CD4-positive, alpha-beta T cell (primary cell): Measurements from ENCODE around the gene ADAMTS18. TPM values are rescaled to one million over a fixed set of nuclear protein-coding genes. Genes with fewer than 3 reads are reported as not detected.

ENCODE experiments used
- ATAC-seq: fragments of 200-7000 bp; cut with Tn5 transposase; one replicate; pipeline ENCODE4 v1.10.0; 2022; ENCODE audit warnings: mild to moderate bottlenecking; ENCODE audit not compliant: poor library complexity
- CTCF ChIA-PET: fragments of 350-600 bp; sonication (Branson Sonifier 250); formaldehyde crosslinking; loops from one replicate; lab custom pipeline; 2021; ENCODE audit warnings: antibody characterized with exemption, inconsistent platforms; lab: Charles Lee
- POLR2A ChIA-PET: fragments of 350-600 bp; sonication (Branson Sonifier 250); formaldehyde crosslinking; loops from one replicate; lab custom pipeline; 2021; ENCODE audit warnings: antibody characterized with exemption, inconsistent platforms; lab: Charles Lee
- DNase-seq, 14 experiments: peaks; one replicate each; pipeline ENCODE4 v3.0.0-alpha.2; 2013 to 2020; ENCODE audit warnings: mixed read lengths in 2 of 14
- H3K27ac ChIP-seq, 2 donors: one replicate each; pipeline versions ENCODE4 v1.5.1 to v1.7.0; 2013; ENCODE audit warnings: low read length in 2 of 2, low read depth in 1 of 2, mild to moderate bottlenecking in 1 of 2
- H3K27me3 ChIP-seq, 2 experiments: 1 replicate in 1 of 2; 2 replicates in 1 of 2; pipeline versions ENCODE4 v1.6.1 to v1.7.0; 2013; ENCODE audit warnings: low read length in 2 of 2, control low read depth in 1 of 2, mild to moderate bottlenecking in 1 of 2, moderate library complexity in 1 of 2; ENCODE audit not compliant: insufficient read depth in 2 of 2, control insufficient read depth in 1 of 2
- H3K36me3 ChIP-seq: one replicate; pipeline ENCODE4 v1.6.1; 2013; ENCODE audit warnings: low read length, control low read depth; ENCODE audit not compliant: insufficient read depth
- H3K4me1 ChIP-seq: one replicate; pipeline ENCODE4 v1.6.1; 2013; ENCODE audit warnings: low read length, control low read depth; ENCODE audit not compliant: insufficient read depth
- H3K4me3 ChIP-seq: one replicate; pipeline ENCODE4 v1.5.1; 2013; ENCODE audit warnings: mild to moderate bottlenecking, low read length, moderate library complexity
- H3K9me3 ChIP-seq, 2 experiments: 1 replicate in 1 of 2; 2 replicates in 1 of 2; pipeline versions ENCODE4 v1.6.1 to v1.7.0; 2013; ENCODE audit warnings: low read length in 2 of 2, mild to moderate bottlenecking in 2 of 2, control low read depth in 1 of 2, moderate library complexity in 1 of 2; ENCODE audit not compliant: control insufficient read depth in 1 of 2, insufficient read depth in 1 of 2
- H3K27ac Mint-ChIP-seq: one replicate; pipeline ENCODE4 v1.8.0; 2020; ENCODE audit warnings: mixed read lengths
- H3K27me3 Mint-ChIP-seq: one replicate; pipeline ENCODE4 v1.8.0; 2021; ENCODE audit warnings: mixed read lengths
- H3K36me3 Mint-ChIP-seq: one replicate; pipeline ENCODE4 v1.8.0; 2021; ENCODE audit warnings: low read depth, mixed read lengths
- H3K4me1 Mint-ChIP-seq: one replicate; pipeline ENCODE4 v1.8.0; 2021; ENCODE audit warnings: low read depth, mixed read lengths
- H3K4me3 Mint-ChIP-seq: one replicate; pipeline ENCODE4 v1.8.0; 2020; ENCODE audit warnings: mild to moderate bottlenecking, mixed read lengths
- H3K9me3 Mint-ChIP-seq: one replicate; pipeline ENCODE4 v1.8.0; 2020; ENCODE audit warnings: mixed read lengths
- intact Hi-C, 2 experiments: fragments of 100-400 bp; cut with DNase I in 1 of 2; cut with micrococcal nuclease in 1 of 2; formaldehyde crosslinking; loops; one replicate each; pipeline versions ENCODE4 v1.15.1 to v1.9.0; 2023 to 2025; cut with DNase I, micrococcal nuclease
- total RNA-seq, 174 experiments: library from RNA in 2 of 174; stranded (reverse) in 2 of 174; gene quantifications; one replicate each; pipeline ENCODE4 v1.2.3 and lab custom pipeline; 2021 to 2026
- TF ChIP-seq, protein P1 (sequence below): fragments of 200-600 bp; IDR thresholded peaks from one replicate; pipeline ENCODE4 v1.8.0; 2022; ENCODE audit warnings: antibody characterized with exemption, mild to moderate bottlenecking

Gene ADAMTS18
- total RNA-seq, 2 experiments from 2014 or later, result not detected

DNA sequence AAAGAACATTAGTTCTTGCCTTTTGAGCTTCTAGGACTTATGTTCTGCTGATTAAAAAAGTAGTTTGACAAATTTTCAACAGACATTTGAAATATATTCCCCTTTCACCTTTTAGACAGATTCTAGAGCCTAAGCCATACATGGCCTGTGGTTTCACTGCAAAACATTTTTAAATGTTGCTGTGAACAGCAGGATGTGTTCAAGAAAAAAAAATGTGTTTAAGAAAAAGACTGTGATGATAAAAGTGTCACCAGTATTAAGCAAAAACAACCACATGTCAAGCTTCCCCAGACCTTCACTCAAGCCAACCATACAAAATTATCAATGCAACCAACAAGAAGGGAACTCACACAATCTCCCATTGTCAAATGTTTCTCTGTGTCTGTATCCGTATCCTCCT lies 132.2 kb downstream of the ADAMTS18 start:
- ChIA-PET POLR2A (no interaction called here), CTCF (no interaction called here)
- TF ChIP-seq, protein P1, sequence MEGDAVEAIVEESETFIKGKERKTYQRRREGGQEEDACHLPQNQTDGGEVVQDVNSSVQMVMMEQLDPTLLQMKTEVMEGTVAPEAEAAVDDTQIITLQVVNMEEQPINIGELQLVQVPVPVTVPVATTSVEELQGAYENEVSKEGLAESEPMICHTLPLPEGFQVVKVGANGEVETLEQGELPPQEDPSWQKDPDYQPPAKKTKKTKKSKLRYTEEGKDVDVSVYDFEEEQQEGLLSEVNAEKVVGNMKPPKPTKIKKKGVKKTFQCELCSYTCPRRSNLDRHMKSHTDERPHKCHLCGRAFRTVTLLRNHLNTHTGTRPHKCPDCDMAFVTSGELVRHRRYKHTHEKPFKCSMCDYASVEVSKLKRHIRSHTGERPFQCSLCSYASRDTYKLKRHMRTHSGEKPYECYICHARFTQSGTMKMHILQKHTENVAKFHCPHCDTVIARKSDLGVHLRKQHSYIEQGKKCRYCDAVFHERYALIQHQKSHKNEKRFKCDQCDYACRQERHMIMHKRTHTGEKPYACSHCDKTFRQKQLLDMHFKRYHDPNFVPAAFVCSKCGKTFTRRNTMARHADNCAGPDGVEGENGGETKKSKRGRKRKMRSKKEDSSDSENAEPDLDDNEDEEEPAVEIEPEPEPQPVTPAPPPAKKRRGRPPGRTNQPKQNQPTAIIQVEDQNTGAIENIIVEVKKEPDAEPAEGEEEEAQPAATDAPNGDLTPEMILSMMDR, result no peak
- Mint-ChIP-seq H3K27me3 (peaks cover 6% of the 10 kb centered on the region), H3K27ac (no peak overlapping the region), H3K4me1 (no peaks in the 10 kb centered on the region), H3K4me3 (no peak overlapping the region), H3K36me3 (no peaks in the 10 kb centered on the region), H3K9me3 (no peaks in the 10 kb centered on the region)
- no peaks in the 10 kb centered on the region for H3K4me1 ChIP-seq
- H3K4me3 ChIP-seq, result no peak overlapping the region
- no peaks in the 10 kb centered on the region for H3K9me3 ChIP-seq
- no peaks in the 10 kb centered on the region for H3K36me3 ChIP-seq
- ATAC-seq (no peak), DNase-seq (no peak)
- no peaks in the 10 kb centered on the region for H3K27me3 ChIP-seq
- H3K27ac ChIP-seq, result no peak overlapping the region
- intact Hi-C loops, result no loop called here

DNA sequence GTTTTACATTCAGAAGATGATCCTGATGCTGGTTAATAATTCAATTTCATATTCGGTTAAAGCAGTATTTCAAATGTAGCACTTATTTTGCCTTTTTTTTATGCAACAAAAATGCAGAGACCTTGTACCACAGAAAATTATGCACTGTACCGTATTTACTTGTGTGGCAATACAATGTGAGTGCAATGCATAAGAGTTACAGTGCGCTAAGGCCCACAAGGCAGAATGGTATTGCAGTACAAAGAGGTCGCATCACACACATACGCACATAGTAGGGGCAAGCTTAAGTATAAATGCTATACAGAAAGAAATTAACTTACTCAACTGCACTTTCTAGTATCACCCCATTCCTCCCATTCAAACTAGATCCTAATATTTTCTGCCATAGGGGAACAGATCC lies 132.6 kb downstream of the ADAMTS18 start:
- no peak for DNase-seq
- H3K27me3 ChIP-seq, result no peaks in the 10 kb centered on the region
- ATAC-seq, result no peak
- Mint-ChIP-seq H3K27me3 (peaks cover 6% of the 10 kb centered on the region), H3K9me3 (no peaks in the 10 kb centered on the region), H3K36me3 (no peaks in the 10 kb centered on the region), H3K4me1 (no peaks in the 10 kb centered on the region), H3K4me3 (no peak overlapping the region), H3K27ac (no peak overlapping the region)
- no peak overlapping the region for H3K27ac ChIP-seq
- ChIA-PET POLR2A (no interaction called here), CTCF (no interaction called here)
- no peaks in the 10 kb centered on the region for H3K4me1 ChIP-seq
- H3K4me3 ChIP-seq, result no peak overlapping the region
- intact Hi-C loops, result no loop called here
- TF ChIP-seq, protein P1, result no peak
- no peaks in the 10 kb centered on the region for H3K9me3 ChIP-seq
- no peaks in the 10 kb centered on the region for H3K36me3 ChIP-seq

DNA sequence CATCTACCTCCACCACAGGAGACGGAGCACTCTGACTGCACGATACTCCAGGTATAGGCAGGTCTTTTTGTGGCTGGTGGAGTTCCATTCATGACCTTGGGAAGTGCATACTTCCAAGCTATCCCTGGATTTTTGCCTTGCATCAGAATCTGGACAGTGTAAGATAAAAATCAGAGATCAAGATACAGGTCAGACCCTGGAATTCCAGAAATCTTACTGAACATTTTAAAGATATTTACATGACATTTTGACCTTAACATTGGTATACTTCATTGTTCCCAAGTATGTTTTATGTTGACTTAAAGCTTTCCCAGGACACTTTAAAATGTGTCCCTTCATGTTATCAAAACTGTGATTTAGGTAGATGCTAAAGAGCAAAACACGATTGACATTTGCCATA lies 134.6 kb downstream of the ADAMTS18 start:
- Mint-ChIP-seq H3K4me3 (no peak overlapping the region), H3K9me3 (no peaks in the 10 kb centered on the region), H3K4me1 (no peaks in the 10 kb centered on the region), H3K27me3 (peaks cover 11% of the 10 kb centered on the region), H3K36me3 (no peaks in the 10 kb centered on the region), H3K27ac (no peak overlapping the region)
- Histone ChIP-seq H3K4me1 (no peaks in the 10 kb centered on the region), H3K27me3 (no peaks in the 10 kb centered on the region), H3K27ac (no peak overlapping the region), H3K9me3 (no peaks in the 10 kb centered on the region), H3K4me3 (no peak overlapping the region), H3K36me3 (no peaks in the 10 kb centered on the region)
- POLR2A ChIA-PET, result no interaction called here
- ATAC-seq (no peak), DNase-seq (no peak)
- TF ChIP-seq, protein P1, result no peak
- intact Hi-C loops, result no loop called here
- CTCF ChIA-PET, result no interaction called here
